GM23338 (cell line): ENCODE results near the gene PUM2. TPM values are rescaled to one million over a fixed set of nuclear protein-coding genes. Genes with fewer than 3 reads are reported as not detected.

Source experiments
- ATAC-seq: fragments of 200-7000 bp; cut with Tn5 transposase; 3 replicates; pipeline ENCODE4 v1.9.1; 2020
- DNase-seq: peaks from one replicate; pipeline ENCODE4 v3.0.0-alpha.2; 2015; ENCODE audit warnings: low spot score
- H2AFZ ChIP-seq: fragments of 200-600 bp; sonication (generic); 2 replicates; pipeline ENCODE4 v1.8.0; 2016; ENCODE audit warnings: antibody characterized with exemption, mild to moderate bottlenecking, moderate library complexity
- H3F3A ChIP-seq: fragments of 200-600 bp; sonication (generic); replicated peaks from 2 replicates; pipeline ENCODE4 v1.8.0; 2017; ENCODE audit warnings: antibody characterized with exemption, mixed run types, low read depth
- H3K27ac ChIP-seq: fragments of 200-600 bp; sonication (generic); 2 replicates; pipeline ENCODE4 v1.6.1; 2016; ENCODE audit warnings: low read depth
- H3K27me3 ChIP-seq: fragments of 200-600 bp; sonication (generic); 2 replicates; pipeline ENCODE4 v1.8.0; 2016; ENCODE audit warnings: mild to moderate bottlenecking, mixed run types, moderate library complexity; ENCODE audit not compliant: insufficient read depth
- H3K36me3 ChIP-seq: fragments of 200-600 bp; sonication (generic); 2 replicates; pipeline ENCODE4 v1.8.0; 2016; ENCODE audit warnings: mild to moderate bottlenecking; ENCODE audit not compliant: insufficient read depth
- H3K4me1 ChIP-seq: fragments of 200-600 bp; sonication (generic); 2 replicates; pipeline ENCODE4 v1.8.0; 2016; ENCODE audit warnings: mild to moderate bottlenecking, moderate library complexity; ENCODE audit not compliant: insufficient read depth
- H3K4me2 ChIP-seq: fragments of 200-600 bp; sonication (generic); 2 replicates; pipeline ENCODE4 v1.7.1; 2017; ENCODE audit warnings: mixed run types
- H3K4me3 ChIP-seq: fragments of 200-600 bp; sonication (generic); 2 replicates; pipeline ENCODE4 v1.6.1; 2016; ENCODE audit warnings: mixed run types
- H3K79me2 ChIP-seq: fragments of 200-600 bp; sonication (generic); replicated peaks from 2 replicates; pipeline ENCODE4 v1.8.0; 2017; ENCODE audit warnings: mild to moderate bottlenecking; ENCODE audit not compliant: insufficient read depth
- H3K9me2 ChIP-seq: fragments of 200-600 bp; sonication (generic); 2 replicates; pipeline ENCODE4 v1.8.0; 2017; ENCODE audit not compliant: insufficient read depth
- H4K20me1 ChIP-seq: fragments of 200-600 bp; sonication (generic); replicated peaks from 2 replicates; pipeline ENCODE4 v1.8.0; 2017; ENCODE audit warnings: mild to moderate bottlenecking; ENCODE audit not compliant: insufficient read depth
- H3K27ac Mint-ChIP-seq: 2 replicates; pipeline ENCODE4 v1.8.0; 2020; ENCODE audit warnings: inconsistent platforms, mild to moderate bottlenecking, moderate library complexity, mixed read lengths
- H3K27me3 Mint-ChIP-seq: 3 replicates; pipeline ENCODE4 v1.8.0; 2022; ENCODE audit warnings: low read depth, mild to moderate bottlenecking, moderate library complexity, mixed read lengths, inconsistent platforms; ENCODE audit not compliant: insufficient read depth, poor library complexity
- H3K36me3 Mint-ChIP-seq: 3 replicates; pipeline ENCODE4 v1.8.0; 2021; ENCODE audit warnings: low read depth, mild to moderate bottlenecking, inconsistent platforms, moderate library complexity, mixed read lengths
- H3K4me1 Mint-ChIP-seq: 3 replicates; pipeline ENCODE4 v1.8.0; 2020; ENCODE audit warnings: mild to moderate bottlenecking, inconsistent platforms, mixed read lengths
- H3K4me3 Mint-ChIP-seq: 3 replicates; pipeline ENCODE4 v1.8.0; 2021; ENCODE audit warnings: moderate library complexity, mild to moderate bottlenecking, inconsistent platforms, mixed read lengths
- H3K9me3 Mint-ChIP-seq: 3 replicates; pipeline ENCODE4 v1.8.0; 2020; ENCODE audit warnings: moderate library complexity, mild to moderate bottlenecking, inconsistent platforms, mixed read lengths
- CREB1 ChIP-seq: fragments of 250-450 bp; sonication (Bioruptor Pico); IDR thresholded peaks from 2 replicates; pipeline ENCODE4 v1.5.0; 2020; ENCODE audit warnings: low read depth, mild to moderate bottlenecking, moderate library complexity
- CTCF ChIP-seq, 2 experiments: fragments of 200-600 bp in 1 of 2; sonication (generic) in 1 of 2; conservative IDR thresholded peaks; 2 replicates each; pipeline versions ENCODE4 v1.5.1 to v1.6.1; 2016 to 2017; ENCODE audit warnings: antibody characterized with exemption in 2 of 2, low read depth in 2 of 2, mild to moderate bottlenecking in 2 of 2, moderate library complexity in 1 of 2
- EZH2 ChIP-seq: fragments of 200-600 bp; sonication (generic); IDR thresholded peaks from one replicate; pipeline ENCODE4 v1.8.0; 2017; ENCODE audit warnings: antibody characterized with exemption, mild to moderate bottlenecking, low read depth; ENCODE audit not compliant: unreplicated experiment
- JUNB ChIP-seq: IDR thresholded peaks from one replicate; pipeline ENCODE4 v1.6.1; 2016; ENCODE audit warnings: antibody characterized with exemption; ENCODE audit not compliant: unreplicated experiment
- POLR2AphosphoS5 ChIP-seq: IDR thresholded peaks from 2 replicates; pipeline ENCODE4 v1.6.1; 2016; ENCODE audit warnings: antibody characterized with exemption, low read depth
- REST ChIP-seq: IDR thresholded peaks from one replicate; pipeline ENCODE4 v1.6.1; 2018; ENCODE audit warnings: antibody characterized with exemption; ENCODE audit not compliant: unreplicated experiment
- STAT1 ChIP-seq: IDR thresholded peaks from one replicate; pipeline ENCODE4 v1.6.1; 2016; ENCODE audit warnings: antibody characterized with exemption; ENCODE audit not compliant: unreplicated experiment
- ZNF114 ChIP-seq: fragments of 250-450 bp; sonication (Bioruptor Pico); IDR thresholded peaks from 2 replicates; pipeline ENCODE4 v1.5.0; 2020; ENCODE audit warnings: mild to moderate bottlenecking, moderate library complexity
- ZNF331 ChIP-seq: fragments of 250-450 bp; sonication (Bioruptor Pico); IDR thresholded peaks from 2 replicates; pipeline ENCODE4 v1.5.0; 2020; ENCODE audit warnings: low read depth, mild to moderate bottlenecking, moderate library complexity
- ZNF462 ChIP-seq: fragments of 250-450 bp; sonication (Bioruptor Pico); IDR thresholded peaks from 2 replicates; pipeline ENCODE4 v1.5.0; 2020; ENCODE audit warnings: mild to moderate bottlenecking, moderate library complexity
- polyA plus RNA-seq: library from polyadenylated mRNA; unstranded; fragments of >200 nt; fragmentation: Nextera tagmentation; extraction: Ambion mirVana; gene quantifications from 2 replicates; pipeline ENCODE4 v1.2.1, GENCODE V29; 2016
- total RNA-seq: library from RNA; depleted of rRNA; stranded (reverse); fragments of >200 nt; shearing (Covaris generic); gene quantifications from 2 replicates; pipeline ENCODE4 v1.2.3, GENCODE V29; 2014
- TF ChIP-seq, protein P1 (sequence below): IDR thresholded peaks from 2 replicates; pipeline ENCODE4 v1.6.1; 2016; ENCODE audit warnings: antibody characterized with exemption

PUM2 gene
- total and polyA plus RNA-seq, 2 experiments from 2014 or later, result 29.9 to 94.1 TPM

DNA sequence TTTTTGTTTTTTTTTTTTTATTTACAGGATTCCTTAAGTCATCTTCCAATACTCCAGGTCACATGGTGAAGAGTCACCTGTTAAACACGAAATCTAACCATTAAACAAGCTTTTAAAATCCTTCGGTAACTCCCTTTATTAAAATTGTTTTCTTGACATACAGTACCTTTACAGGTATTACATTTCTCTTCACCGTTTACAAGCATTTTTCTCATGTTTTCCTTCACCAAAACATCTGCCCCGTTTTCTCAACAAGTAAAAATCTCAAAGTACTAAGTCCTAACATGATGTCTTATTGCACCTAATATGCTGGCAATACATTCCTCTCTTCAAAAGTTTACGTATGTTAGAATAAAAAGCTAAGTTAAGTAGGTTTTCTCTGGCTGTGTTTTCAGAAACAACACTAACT is 1.1 kb downstream of the PUM2 start:
- Histone ChIP-seq H3K79me2 (peaks cover 57% of the 10 kb centered on the region), H4K20me1 (peaks cover 36% of the 10 kb centered on the region), H3K4me2 (peak overlapping the region; percentile 78), H3K4me1 (peaks cover 55% of the 10 kb centered on the region), H3K27ac (peak overlapping the region; percentile 97), H3K4me3 (peak overlapping the region; percentile 66), H3K9me2 (no peaks in the 10 kb centered on the region), H2AFZ (no peak overlapping the region), H3K36me3 (no peaks in the 10 kb centered on the region), H3F3A (peaks cover 8% of the 10 kb centered on the region; the same call in 1 of the 2 replicates), H3K27me3 (no peaks in the 10 kb centered on the region)
- H3K36me3 Mint-ChIP-seq, result peaks cover 14% of the 10 kb centered on the region
- no peak for ATAC-seq
- DNase-seq, result no peak
- peaks cover 8% of the 10 kb centered on the region for H3K27me3 Mint-ChIP-seq
- H3K4me3 Mint-ChIP-seq, result peak overlapping the region; percentile 83; the same call in 2 of the 3 replicates
- no peak for TF ChIP-seq CREB1 (CRISPR knock-in tag)
- no peak for TF ChIP-seq REST
- no peak for TF ChIP-seq EZH2
- no peak for TF ChIP-seq POLR2AphosphoS5
- TF ChIP-seq JUNB, result no peak
- no peak for TF ChIP-seq ZNF462 (CRISPR knock-in tag)
- no peak for TF ChIP-seq CTCF (conservative IDR thresholded peaks at IDR 0.05; ENCODE audit: low read depth in 2 of 2)
- TF ChIP-seq, protein P1, sequence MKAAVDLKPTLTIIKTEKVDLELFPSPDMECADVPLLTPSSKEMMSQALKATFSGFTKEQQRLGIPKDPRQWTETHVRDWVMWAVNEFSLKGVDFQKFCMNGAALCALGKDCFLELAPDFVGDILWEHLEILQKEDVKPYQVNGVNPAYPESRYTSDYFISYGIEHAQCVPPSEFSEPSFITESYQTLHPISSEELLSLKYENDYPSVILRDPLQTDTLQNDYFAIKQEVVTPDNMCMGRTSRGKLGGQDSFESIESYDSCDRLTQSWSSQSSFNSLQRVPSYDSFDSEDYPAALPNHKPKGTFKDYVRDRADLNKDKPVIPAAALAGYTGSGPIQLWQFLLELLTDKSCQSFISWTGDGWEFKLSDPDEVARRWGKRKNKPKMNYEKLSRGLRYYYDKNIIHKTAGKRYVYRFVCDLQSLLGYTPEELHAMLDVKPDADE, result no peak
- TF ChIP-seq STAT1, result no peak
- TF ChIP-seq ZNF331 (CRISPR knock-in tag), result no peak
- TF ChIP-seq ZNF114 (CRISPR knock-in tag), result no peak
- H3K4me1 Mint-ChIP-seq, result peaks cover 29% of the 10 kb centered on the region
- H3K27ac Mint-ChIP-seq, result peak overlapping the region; percentile 95
- no peaks in the 10 kb centered on the region for H3K9me3 Mint-ChIP-seq
